GM15510 (cell line): ENCODE data around the gene TNFRSF8.
A peak's percentile ranks its signal among the peaks of the same experiment; 100 is the strongest.

Experiments
- POLR2A ChIP-seq: IDR thresholded peaks from 3 replicates; pipeline ENCODE4 v1.6.1; 2011; ENCODE audit warnings: borderline replicate concordance; ENCODE audit not compliant: insufficient read length; ENCODE audit errors: extremely low read depth

TNFRSF8 gene

GRCh38 chr1:12136916-12137610 is 74.0 kb downstream of the TNFRSF8 start:
- TF ChIP-seq POLR2A: no peak

DNA sequence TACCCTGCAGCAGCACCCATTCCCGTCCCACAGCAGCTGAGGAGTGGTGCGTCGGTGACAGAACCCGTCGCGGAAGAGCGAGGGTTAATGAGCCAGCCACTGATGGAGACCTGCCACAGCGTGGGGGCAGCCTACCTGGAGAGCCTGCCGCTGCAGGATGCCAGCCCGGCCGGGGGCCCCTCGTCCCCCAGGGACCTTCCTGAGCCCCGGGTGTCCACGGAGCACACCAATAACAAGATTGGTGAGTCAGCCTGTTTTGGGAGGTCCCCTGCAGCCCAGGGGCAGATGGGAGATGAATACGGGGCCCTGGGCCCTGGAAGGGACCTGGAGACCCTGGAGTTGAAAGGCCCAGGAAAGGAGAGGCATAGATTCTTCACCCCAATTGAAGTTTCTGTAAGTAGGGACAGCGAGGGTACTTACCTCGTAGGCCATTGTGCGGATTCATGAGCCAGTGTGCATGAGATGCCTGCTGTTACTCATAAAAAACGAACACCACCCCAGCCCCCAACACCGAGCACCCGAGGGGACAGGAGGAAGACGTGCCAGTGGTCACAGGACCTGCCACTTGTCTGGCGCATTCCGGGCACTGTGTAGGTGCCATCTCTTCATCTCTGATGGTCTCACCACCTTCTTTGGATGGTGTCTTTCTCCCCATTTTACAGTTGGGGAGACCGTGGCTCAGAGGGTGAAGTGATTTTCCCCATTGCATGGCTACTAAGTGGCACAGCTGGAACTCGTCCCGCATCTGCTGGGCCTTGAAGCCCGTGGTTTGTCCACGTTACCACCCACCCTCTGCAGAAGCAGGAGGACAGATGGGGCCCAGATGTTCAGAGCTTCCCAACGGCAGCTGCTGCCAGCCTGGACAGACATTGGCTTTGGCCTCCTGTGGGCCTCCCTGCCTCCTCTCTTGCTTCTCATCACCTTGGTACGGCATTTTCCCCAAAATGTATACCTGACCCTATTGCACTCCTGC is 75.4 kb downstream of the TNFRSF8 start:
- no peak for TF ChIP-seq POLR2A

DNA sequence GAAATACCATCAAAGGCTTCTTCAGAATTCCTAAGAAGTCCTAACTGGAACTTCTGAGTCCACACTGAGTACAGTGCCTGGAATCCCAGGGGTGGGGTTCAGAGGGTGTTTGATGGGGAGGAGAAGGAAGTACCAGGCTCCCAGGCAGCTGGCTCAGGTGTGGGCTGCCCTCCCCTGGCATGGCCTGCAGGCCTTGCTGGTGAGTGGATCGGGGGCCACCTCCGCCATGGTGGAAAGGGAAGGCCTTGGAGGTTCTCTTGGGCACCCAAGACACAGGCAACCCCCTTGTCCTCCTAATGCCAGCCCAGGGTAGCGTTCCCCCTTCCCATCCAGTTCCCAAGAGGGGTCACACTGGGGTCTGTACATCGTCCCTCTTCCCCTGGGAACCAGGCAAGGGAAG is 76.9 kb downstream of the TNFRSF8 start:
- no peak for TF ChIP-seq POLR2A

DNA sequence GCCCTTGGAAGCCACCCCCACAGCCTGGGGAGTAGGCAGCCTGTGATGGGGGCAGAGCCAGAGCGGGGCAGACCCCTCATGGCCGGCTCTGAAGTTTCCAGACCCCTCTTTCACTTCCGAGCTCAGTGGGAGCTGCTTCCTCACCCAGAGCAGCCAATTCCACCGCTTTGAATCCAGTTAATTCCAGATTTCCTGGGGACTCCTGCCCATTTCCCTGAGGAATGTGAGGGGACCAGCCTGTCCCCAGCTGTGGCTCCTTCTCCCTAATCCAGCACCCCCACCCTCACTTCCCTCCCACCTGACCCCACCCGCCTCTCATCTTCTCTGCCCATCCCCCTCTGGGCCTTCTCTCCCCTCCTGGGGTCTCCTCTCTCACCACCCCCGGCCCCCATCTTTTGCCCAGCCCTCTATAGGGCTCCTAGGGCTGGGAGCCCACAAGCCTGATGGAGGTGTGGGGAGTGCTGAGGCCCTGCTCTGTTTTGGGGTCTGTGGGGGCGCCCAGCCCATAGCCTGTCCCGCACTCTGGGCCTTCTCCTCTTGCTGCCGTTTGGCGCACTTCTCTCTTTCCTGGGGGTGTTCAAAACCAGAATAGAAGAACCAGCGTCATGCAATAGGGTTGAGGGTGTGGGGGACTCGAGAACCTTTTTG is 77.5 kb downstream of the TNFRSF8 start:
- no peak for TF ChIP-seq POLR2A

- no peak for TF ChIP-seq POLR2A
Observed at GRCh38 chr1:12141163-12141850, 78.2 kb downstream of the TNFRSF8 start.

- no peak for TF ChIP-seq POLR2A
Observed at GRCh38 chr1:12142141-12142823, 79.2 kb downstream of the TNFRSF8 start.

DNA sequence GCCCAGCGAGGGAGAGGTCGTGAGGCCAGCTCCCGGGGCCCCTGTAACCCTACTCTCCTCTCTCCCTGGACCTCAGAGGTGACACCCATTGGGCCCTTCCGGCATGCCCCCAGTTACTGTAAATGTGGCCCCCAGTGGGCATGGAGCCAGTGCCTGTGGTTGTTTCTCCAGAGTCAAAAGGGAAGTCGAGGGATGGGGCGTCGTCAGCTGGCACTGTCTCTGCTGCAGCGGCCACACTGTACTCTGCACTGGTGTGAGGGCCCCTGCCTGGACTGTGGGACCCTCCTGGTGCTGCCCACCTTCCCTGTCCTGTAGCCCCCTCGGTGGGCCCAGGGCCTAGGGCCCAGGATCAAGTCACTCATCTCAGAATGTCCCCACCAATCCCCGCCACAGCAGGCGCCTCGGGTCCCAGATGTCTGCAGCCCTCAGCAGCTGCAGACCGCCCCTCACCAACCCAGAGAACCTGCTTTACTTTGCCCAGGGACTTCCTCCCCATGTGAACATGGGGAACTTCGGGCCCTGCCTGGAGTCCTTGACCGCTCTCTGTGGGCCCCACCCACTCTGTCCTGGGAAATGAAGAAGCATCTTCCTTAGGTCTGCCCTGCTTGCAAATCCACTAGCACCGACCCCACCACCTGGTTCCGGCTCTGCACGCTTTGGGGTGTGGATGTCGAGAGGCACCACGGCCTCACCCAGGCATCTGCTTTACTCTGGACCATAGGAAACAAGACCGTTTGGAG is 80.0 kb downstream of the TNFRSF8 start:
- peak; percentile 14 for TF ChIP-seq POLR2A

- TF ChIP-seq POLR2A: no peak
Observed at GRCh38 chr1:12143631-12144155, 80.6 kb downstream of the TNFRSF8 start.

GRCh38 chr1:12144236-12144635 is 81.1 kb downstream of the TNFRSF8 start:
- TF ChIP-seq POLR2A: no peak

- TF ChIP-seq POLR2A: peak; percentile 20
Observed at GRCh38 chr1:12144969-12145368, 81.9 kb downstream of the TNFRSF8 start.

GRCh38 chr1:12145616-12146342 is 82.7 kb downstream of the TNFRSF8 start:
- TF ChIP-seq POLR2A: peak; percentile 30

GRCh38 chr1:12146343-12147112 is 83.4 kb downstream of the TNFRSF8 start:
- no peak for TF ChIP-seq POLR2A
